H1 (cell line): ENCODE data around the gene ZNF426. TPM values are rescaled to one million over a fixed set of nuclear protein-coding genes. Genes with fewer than 3 reads are reported as not detected.

Source experiments
- CBX5 ChIP-seq: fragments of 300-800, 300-1000 bp; sonication (generic); IDR thresholded peaks from 2 replicates; pipeline ENCODE4 v1.7.1; 2016; ENCODE audit warnings: antibody characterized with exemption, low read length, low read depth
- SAP30 ChIP-seq: fragments of 300-600 bp; sonication (generic); IDR thresholded peaks from 2 replicates; pipeline ENCODE4 v1.7.1; 2012; ENCODE audit warnings: low read length, moderate library complexity, mild to moderate bottlenecking, inconsistent platforms; ENCODE audit not compliant: insufficient read depth, insufficient replicate concordance
- TBP ChIP-seq: IDR thresholded peaks from 2 replicates; pipeline ENCODE4 v1.6.1; 2011; ENCODE audit warnings: low read depth, low read length, improper control_type of control experiment
- polyA plus RNA-seq, 7 experiments: library from polyadenylated mRNA; depleted of rRNA in 3 of 7; stranded (reverse) in 5 of 7; unstranded in 2 of 7; fragments of >200 nt in 5 of 7; fragments of 200-250 nt in 2 of 7; gene quantifications; 1 replicate in 5 of 7; 2 replicates in 1 of 7; 4 replicates in 1 of 7; pipeline versions ENCODE4 v1.2.1 to v1.2.3, GENCODE V29; 2011 to 2013; ENCODE audit warnings: missing spikeins in 2 of 7, mixed read lengths in 2 of 7
- total RNA-seq: library from RNA; stranded (reverse); fragmentation: NEBNext Ultra II Directional; extraction: Animal tissue kit (Norgen Biotek cat#: 25700); gene quantifications from 2 replicates; pipeline ENCODE4 v1.2.1, GENCODE V29; 2021
- TF ChIP-seq, protein P1 (sequence below): fragments of 300-600 bp; sonication (generic); IDR thresholded peaks from 2 replicates; pipeline ENCODE4 v1.7.1; 2012; ENCODE audit warnings: low read length, moderate library complexity, mild to moderate bottlenecking, inconsistent platforms; ENCODE audit not compliant: insufficient replicate concordance
- TF ChIP-seq, protein P2 (sequence below): IDR thresholded peaks from 2 replicates; pipeline ENCODE4 v1.6.1; 2011; ENCODE audit warnings: low read depth, mild to moderate bottlenecking, low read length; ENCODE audit not compliant: insufficient read depth
- TF ChIP-seq, protein P3 (sequence below), 3 experiments: IDR thresholded peaks; 1 replicate in 2 of 3; 2 replicates in 1 of 3; pipeline versions ENCODE4 v1.5.1 to v1.6.1; 2011; ENCODE audit warnings: low read length in 3 of 3, mild to moderate bottlenecking in 3 of 3, inconsistent platforms in 2 of 3, low read depth in 1 of 3, moderate library complexity in 1 of 3; ENCODE audit not compliant: insufficient read depth in 1 of 3; ENCODE audit errors: control extremely low read depth in 1 of 3
- TF ChIP-seq, protein P4 (sequence below): IDR thresholded peaks from 2 replicates; pipeline ENCODE4 v1.6.1; 2012; ENCODE audit warnings: inconsistent platforms

The ZNF426 gene
- total and polyA plus RNA-seq, 2 of the 8 experiments (the other 6 are each of a cell fraction or from before 2014, with no cell fraction given): 3.6 to 27.9 TPM

DNA sequence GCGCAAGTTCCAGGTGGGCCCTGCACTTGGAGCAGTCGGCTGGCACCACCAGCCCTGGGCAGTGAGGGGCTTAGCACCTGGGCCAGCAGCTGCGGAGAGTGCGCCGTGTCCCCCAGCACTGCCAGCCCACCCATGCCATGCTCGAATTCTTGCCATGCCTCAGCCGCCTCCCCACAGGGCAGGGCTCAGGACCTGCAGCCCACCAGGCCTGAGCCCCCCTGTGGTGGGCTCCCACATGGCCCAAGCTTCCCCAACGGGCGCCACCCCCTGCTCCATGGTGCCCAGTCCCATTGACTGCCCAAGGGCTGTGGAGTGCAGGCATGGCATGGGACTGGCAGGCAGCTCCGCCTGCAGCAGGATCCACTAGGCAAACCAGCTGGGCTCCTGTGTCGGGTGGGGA is 9.4 kb upstream of the ZNF426 start (continued):
- TF ChIP-seq SAP30 (no peak), TBP (no peak), CBX5 (no peak)
- TF ChIP-seq, protein P1, sequence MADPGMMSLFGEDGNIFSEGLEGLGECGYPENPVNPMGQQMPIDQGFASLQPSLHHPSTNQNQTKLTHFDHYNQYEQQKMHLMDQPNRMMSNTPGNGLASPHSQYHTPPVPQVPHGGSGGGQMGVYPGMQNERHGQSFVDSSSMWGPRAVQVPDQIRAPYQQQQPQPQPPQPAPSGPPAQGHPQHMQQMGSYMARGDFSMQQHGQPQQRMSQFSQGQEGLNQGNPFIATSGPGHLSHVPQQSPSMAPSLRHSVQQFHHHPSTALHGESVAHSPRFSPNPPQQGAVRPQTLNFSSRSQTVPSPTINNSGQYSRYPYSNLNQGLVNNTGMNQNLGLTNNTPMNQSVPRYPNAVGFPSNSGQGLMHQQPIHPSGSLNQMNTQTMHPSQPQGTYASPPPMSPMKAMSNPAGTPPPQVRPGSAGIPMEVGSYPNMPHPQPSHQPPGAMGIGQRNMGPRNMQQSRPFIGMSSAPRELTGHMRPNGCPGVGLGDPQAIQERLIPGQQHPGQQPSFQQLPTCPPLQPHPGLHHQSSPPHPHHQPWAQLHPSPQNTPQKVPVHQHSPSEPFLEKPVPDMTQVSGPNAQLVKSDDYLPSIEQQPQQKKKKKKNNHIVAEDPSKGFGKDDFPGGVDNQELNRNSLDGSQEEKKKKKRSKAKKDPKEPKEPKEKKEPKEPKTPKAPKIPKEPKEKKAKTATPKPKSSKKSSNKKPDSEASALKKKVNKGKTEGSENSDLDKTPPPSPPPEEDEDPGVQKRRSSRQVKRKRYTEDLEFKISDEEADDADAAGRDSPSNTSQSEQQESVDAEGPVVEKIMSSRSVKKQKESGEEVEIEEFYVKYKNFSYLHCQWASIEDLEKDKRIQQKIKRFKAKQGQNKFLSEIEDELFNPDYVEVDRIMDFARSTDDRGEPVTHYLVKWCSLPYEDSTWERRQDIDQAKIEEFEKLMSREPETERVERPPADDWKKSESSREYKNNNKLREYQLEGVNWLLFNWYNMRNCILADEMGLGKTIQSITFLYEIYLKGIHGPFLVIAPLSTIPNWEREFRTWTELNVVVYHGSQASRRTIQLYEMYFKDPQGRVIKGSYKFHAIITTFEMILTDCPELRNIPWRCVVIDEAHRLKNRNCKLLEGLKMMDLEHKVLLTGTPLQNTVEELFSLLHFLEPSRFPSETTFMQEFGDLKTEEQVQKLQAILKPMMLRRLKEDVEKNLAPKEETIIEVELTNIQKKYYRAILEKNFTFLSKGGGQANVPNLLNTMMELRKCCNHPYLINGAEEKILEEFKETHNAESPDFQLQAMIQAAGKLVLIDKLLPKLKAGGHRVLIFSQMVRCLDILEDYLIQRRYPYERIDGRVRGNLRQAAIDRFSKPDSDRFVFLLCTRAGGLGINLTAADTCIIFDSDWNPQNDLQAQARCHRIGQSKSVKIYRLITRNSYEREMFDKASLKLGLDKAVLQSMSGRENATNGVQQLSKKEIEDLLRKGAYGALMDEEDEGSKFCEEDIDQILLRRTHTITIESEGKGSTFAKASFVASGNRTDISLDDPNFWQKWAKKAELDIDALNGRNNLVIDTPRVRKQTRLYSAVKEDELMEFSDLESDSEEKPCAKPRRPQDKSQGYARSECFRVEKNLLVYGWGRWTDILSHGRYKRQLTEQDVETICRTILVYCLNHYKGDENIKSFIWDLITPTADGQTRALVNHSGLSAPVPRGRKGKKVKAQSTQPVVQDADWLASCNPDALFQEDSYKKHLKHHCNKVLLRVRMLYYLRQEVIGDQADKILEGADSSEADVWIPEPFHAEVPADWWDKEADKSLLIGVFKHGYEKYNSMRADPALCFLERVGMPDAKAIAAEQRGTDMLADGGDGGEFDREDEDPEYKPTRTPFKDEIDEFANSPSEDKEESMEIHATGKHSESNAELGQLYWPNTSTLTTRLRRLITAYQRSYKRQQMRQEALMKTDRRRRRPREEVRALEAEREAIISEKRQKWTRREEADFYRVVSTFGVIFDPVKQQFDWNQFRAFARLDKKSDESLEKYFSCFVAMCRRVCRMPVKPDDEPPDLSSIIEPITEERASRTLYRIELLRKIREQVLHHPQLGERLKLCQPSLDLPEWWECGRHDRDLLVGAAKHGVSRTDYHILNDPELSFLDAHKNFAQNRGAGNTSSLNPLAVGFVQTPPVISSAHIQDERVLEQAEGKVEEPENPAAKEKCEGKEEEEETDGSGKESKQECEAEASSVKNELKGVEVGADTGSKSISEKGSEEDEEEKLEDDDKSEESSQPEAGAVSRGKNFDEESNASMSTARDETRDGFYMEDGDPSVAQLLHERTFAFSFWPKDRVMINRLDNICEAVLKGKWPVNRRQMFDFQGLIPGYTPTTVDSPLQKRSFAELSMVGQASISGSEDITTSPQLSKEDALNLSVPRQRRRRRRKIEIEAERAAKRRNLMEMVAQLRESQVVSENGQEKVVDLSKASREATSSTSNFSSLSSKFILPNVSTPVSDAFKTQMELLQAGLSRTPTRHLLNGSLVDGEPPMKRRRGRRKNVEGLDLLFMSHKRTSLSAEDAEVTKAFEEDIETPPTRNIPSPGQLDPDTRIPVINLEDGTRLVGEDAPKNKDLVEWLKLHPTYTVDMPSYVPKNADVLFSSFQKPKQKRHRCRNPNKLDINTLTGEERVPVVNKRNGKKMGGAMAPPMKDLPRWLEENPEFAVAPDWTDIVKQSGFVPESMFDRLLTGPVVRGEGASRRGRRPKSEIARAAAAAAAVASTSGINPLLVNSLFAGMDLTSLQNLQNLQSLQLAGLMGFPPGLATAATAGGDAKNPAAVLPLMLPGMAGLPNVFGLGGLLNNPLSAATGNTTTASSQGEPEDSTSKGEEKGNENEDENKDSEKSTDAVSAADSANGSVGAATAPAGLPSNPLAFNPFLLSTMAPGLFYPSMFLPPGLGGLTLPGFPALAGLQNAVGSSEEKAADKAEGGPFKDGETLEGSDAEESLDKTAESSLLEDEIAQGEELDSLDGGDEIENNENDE: no peak
- TF ChIP-seq, protein P2, sequence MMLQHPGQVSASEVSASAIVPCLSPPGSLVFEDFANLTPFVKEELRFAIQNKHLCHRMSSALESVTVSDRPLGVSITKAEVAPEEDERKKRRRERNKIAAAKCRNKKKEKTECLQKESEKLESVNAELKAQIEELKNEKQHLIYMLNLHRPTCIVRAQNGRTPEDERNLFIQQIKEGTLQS: no peak
- TF ChIP-seq, protein P3, sequence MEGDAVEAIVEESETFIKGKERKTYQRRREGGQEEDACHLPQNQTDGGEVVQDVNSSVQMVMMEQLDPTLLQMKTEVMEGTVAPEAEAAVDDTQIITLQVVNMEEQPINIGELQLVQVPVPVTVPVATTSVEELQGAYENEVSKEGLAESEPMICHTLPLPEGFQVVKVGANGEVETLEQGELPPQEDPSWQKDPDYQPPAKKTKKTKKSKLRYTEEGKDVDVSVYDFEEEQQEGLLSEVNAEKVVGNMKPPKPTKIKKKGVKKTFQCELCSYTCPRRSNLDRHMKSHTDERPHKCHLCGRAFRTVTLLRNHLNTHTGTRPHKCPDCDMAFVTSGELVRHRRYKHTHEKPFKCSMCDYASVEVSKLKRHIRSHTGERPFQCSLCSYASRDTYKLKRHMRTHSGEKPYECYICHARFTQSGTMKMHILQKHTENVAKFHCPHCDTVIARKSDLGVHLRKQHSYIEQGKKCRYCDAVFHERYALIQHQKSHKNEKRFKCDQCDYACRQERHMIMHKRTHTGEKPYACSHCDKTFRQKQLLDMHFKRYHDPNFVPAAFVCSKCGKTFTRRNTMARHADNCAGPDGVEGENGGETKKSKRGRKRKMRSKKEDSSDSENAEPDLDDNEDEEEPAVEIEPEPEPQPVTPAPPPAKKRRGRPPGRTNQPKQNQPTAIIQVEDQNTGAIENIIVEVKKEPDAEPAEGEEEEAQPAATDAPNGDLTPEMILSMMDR (IDR thresholded peaks at IDR 0.05; ENCODE audit: control extremely low read depth in 1 of 3, insufficient read depth in 1 of 3, low read depth in 1 of 3, low read length in 3 of 3): no peak
- TF ChIP-seq, protein P4, sequence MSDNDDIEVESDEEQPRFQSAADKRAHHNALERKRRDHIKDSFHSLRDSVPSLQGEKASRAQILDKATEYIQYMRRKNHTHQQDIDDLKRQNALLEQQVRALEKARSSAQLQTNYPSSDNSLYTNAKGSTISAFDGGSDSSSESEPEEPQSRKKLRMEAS: no peak
